Stimulated activated naive B cell treated with anti-CD40 and anti-IgM and Interleukin-4, amounts not matched to agents 10 μg/mL and 1 μg/mL and 100 μg/mL, for 72 hours (primary cell): ENCODE measurements around the gene NDC1.
A peak's percentile ranks its signal among the peaks of the same experiment; 100 is the strongest.
"Not testable (repeated sequence)": the region's sequence is repeated elsewhere in the genome, so short reads cannot be mapped to it uniquely, and the experiment has no call there.

Experiments
- ATAC-seq, 2 donors: fragments of 150-1000 bp; cut with Tn5 transposase; replicated peaks; 2 replicates each; pipeline ENCODE4 v1.10.0; 2021; ENCODE audit warnings: moderate library complexity in 1 of 2
- DNase-seq: peaks from one replicate; pipeline ENCODE4 v3.0.0; 2021
- H3K27ac Mint-ChIP-seq: one replicate; pipeline ENCODE4 v1.8.0; 2022; ENCODE audit warnings: mild to moderate bottlenecking, mixed read lengths
- H3K27me3 Mint-ChIP-seq, 2 donors: one replicate each; pipeline ENCODE4 v1.8.0; 2022; ENCODE audit warnings: mixed read lengths in 2 of 2
- H3K36me3 Mint-ChIP-seq, 2 donors: one replicate each; pipeline ENCODE4 v1.8.0; 2022; ENCODE audit warnings: mixed read lengths in 2 of 2, mild to moderate bottlenecking in 1 of 2
- H3K4me1 Mint-ChIP-seq, 2 donors: one replicate each; pipeline ENCODE4 v1.8.0; 2022; ENCODE audit warnings: mixed read lengths in 2 of 2, mild to moderate bottlenecking in 1 of 2
- H3K4me3 Mint-ChIP-seq, 2 donors: one replicate each; pipeline ENCODE4 v1.8.0; 2022; ENCODE audit warnings: mild to moderate bottlenecking in 2 of 2, mixed read lengths in 2 of 2, moderate library complexity in 1 of 2
- H3K9me3 Mint-ChIP-seq, 2 donors: one replicate each; pipeline ENCODE4 v1.8.0; 2022; ENCODE audit warnings: mixed read lengths in 2 of 2, mild to moderate bottlenecking in 1 of 2

The NDC1 gene, protein sequence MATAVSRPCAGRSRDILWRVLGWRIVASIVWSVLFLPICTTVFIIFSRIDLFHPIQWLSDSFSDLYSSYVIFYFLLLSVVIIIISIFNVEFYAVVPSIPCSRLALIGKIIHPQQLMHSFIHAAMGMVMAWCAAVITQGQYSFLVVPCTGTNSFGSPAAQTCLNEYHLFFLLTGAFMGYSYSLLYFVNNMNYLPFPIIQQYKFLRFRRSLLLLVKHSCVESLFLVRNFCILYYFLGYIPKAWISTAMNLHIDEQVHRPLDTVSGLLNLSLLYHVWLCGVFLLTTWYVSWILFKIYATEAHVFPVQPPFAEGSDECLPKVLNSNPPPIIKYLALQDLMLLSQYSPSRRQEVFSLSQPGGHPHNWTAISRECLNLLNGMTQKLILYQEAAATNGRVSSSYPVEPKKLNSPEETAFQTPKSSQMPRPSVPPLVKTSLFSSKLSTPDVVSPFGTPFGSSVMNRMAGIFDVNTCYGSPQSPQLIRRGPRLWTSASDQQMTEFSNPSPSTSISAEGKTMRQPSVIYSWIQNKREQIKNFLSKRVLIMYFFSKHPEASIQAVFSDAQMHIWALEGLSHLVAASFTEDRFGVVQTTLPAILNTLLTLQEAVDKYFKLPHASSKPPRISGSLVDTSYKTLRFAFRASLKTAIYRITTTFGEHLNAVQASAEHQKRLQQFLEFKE

DNA sequence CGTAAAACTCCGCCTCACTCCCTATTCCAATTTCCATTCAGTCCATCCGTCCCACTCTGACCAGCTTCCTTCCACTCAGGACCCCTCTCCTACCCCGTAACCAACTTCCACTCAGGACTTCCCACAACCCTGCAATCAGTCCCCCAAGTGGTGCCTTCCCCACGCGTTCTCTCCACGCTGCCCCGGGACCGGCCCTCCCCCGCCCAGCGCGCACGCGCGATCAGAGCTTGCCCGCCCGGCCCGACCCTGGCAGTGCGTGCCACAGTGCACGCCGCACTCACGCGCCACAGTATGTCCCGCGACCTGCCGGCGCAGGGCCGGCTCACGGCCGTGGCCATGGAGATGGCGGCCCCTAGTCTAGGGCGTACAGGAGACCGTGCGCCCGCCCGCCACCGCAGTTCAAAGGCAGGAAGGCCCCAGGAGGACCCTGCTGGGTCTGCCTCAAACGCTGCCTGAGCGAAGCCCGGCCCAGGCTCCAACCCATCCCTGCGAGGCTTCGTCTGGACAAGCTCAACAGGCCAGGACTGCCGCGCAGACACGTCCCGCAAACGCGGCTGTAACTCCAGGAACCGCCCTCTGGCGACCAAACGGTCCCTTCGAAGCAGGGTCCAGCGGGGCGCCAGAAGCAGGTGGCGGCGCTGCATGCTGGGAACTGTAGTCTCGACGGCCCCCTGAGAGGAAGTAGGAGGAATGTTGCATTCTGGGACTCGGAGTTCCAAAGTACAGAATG lies at the start of gene NDC1:
Gene NDC1, minus strand, starts transcription at position 373 of the 730 bp plus-strand sequence. Its CDS starts 35 bp downstream, at position 338.
- Mint-ChIP-seq H3K36me3 (peaks cover 0 to 13% of the 10 kb centered on the region in 2 donors), H3K9me3 (no peaks in the 10 kb centered on the region), H3K4me3 (peak within 1 kb of the TSS; percentile 91 to 97), H3K27ac (peak within 1 kb of the TSS; percentile 100), H3K4me1 (peaks cover 14 to 30% of the 10 kb centered on the region in 2 donors), H3K27me3 (peaks cover 0 to 4% of the 10 kb centered on the region in 2 donors)
- DNase-seq: peak; percentile 90
- ATAC-seq: peak; percentile 93 to 95

DNA sequence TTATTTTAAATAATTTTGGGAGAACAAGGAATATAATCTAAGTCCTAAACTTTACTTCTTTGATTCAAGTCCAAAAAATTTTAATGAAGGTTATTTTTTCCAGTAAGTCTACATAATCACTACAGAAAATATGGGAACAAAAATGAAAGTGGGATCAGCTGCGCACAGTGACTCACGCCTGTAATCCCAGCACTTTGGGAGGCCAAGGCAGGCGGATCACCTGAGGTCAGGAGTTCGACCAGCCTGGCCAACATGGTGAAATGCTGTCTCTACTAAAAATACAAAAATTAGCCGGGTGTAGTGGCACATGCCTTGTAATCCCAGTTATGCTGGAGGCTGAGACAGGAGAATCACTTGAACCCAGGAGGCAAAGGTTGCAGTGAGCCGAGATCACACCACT lies 45.5 kb upstream of the NDC1 start:
- H3K36me3 Mint-ChIP-seq: peaks cover 25 to 48% of the 10 kb centered on the region in 2 donors
- ATAC-seq, DNase-seq, H3K27me3 Mint-ChIP-seq, H3K4me3 Mint-ChIP-seq, H3K27ac Mint-ChIP-seq, H3K9me3 Mint-ChIP-seq, H3K4me1 Mint-ChIP-seq: not testable (repeated sequence)

DNA sequence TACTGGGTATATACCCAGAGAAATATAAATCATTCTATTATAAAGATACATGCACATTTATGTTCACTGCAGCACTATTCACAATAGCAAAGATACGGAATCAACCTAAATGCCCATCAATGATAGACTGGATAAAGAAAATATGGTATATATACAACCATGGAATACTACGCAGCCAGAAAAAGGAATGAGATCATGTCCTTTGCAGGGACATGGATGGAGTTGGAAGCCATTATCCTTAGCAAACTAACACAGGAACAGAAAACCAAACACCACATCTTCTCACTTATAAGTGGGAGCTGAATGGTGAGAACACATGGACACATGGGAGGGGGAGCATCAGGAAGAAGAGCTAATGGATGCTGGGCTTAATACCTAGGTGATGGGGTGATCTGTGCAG lies 43.8 kb upstream of the NDC1 start:
- not testable (repeated sequence) for H3K4me3 Mint-ChIP-seq, DNase-seq, H3K4me1 Mint-ChIP-seq, ATAC-seq, H3K27ac Mint-ChIP-seq, H3K27me3 Mint-ChIP-seq, H3K9me3 Mint-ChIP-seq
- H3K36me3 Mint-ChIP-seq: peaks cover 23 to 51% of the 10 kb centered on the region in 2 donors

DNA sequence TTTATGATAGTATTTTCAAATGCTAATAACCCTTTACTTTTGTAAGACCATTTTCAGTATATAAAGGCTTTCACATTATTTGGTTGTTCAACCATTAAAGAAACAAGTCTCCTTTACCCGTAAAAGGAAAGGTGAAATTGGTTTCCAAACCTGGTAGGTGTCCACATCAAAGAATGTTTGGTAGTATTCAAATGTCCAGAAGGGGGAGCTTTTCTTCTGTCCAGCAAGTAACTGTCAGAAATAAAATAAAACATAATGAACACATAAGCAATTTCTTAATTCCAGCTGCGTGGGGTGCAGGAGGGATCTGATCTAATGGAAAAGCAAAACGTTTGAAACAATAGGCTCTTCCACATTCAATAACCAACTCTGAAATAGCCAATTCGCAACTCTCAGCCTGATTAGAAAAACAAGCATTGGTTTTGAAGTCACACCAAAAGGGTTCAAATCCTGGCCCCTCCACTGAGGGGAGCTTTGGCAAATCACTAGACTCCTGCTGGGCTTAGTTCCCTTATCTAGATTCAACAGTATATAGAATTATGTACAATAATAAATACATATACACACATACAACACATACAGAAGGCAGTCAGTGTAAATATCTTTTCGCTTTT lies 40.5 kb upstream of the NDC1 start:
- no peak for DNase-seq
- Mint-ChIP-seq H3K4me1 (no peaks in the 10 kb centered on the region), H3K36me3 (peaks cover 29 to 64% of the 10 kb centered on the region in 2 donors), H3K27ac (no peak overlapping the region), H3K4me3 (no peak overlapping the region), H3K9me3 (peaks cover 0 to 4% of the 10 kb centered on the region in 2 donors), H3K27me3 (no peaks in the 10 kb centered on the region)
- ATAC-seq: no peak

DNA sequence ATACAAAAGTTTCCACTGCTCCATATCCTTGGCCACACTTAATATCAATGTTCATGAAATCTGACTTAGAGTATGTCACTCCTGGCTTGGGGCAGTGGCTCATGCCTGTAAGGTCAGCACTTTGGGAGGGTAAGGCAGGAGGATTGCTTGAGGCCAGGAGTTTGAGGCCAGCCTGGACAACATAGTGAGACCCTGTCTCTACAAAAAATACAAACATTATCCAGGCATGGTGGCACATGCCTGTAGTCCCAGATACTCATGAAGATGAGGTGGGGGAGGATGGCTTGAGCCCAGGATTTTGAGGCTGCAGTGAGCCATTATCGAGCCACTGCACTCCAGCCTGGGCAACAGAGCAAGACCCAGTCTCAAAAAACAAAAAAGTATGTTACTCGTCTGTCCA lies 37.1 kb upstream of the NDC1 start:
- not testable (repeated sequence) for H3K27ac Mint-ChIP-seq, ATAC-seq
- peaks cover 20 to 43% of the 10 kb centered on the region in 2 donors for H3K36me3 Mint-ChIP-seq

DNA sequence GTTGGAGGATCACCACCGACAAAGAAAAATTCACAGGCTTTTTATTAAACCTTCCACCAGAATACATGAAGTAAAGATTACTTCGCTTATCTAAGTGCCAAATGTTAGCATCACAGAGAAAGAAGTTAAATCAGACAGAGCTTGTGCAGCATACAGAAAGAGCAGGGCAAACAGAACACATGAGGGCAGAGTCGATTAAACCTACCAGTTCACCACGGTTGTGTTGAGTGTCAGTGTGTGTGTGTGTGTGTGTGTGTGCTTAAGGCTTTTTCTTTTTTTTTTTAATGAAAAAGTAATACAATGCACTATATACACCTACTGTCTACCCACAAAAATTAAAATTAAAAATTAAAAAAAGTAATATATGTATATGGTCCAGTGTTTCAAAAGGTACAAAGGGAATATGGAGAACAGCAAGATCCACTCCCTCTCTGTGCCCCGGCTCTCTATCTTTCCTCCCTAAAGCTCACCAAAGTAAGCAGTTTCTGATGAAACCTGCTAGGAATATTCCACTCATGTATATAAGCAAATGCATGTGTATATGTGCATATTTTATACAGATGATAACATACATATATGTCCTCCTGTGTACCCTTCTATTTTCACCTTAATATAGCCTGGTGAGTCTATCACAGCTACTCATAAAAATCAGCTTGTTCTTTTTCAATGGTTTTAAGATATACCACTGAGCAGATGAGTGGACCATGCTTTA lies 33.8 kb upstream of the NDC1 start:
- no peak for DNase-seq
- Mint-ChIP-seq H3K9me3 (no peaks in the 10 kb centered on the region), H3K36me3 (peaks cover 22 to 32% of the 10 kb centered on the region in 2 donors), H3K27me3 (no peaks in the 10 kb centered on the region), H3K4me3 (no peak overlapping the region), H3K27ac (no peak overlapping the region), H3K4me1 (peaks cover 3 to 7% of the 10 kb centered on the region in 2 donors)
- ATAC-seq: no peak

More for the DNA sequence above, 37.1 kb upstream of the NDC1 start:
- H3K27me3 Mint-ChIP-seq, H3K9me3 Mint-ChIP-seq, DNase-seq, H3K4me3 Mint-ChIP-seq, H3K4me1 Mint-ChIP-seq: not testable (repeated sequence)

DNA sequence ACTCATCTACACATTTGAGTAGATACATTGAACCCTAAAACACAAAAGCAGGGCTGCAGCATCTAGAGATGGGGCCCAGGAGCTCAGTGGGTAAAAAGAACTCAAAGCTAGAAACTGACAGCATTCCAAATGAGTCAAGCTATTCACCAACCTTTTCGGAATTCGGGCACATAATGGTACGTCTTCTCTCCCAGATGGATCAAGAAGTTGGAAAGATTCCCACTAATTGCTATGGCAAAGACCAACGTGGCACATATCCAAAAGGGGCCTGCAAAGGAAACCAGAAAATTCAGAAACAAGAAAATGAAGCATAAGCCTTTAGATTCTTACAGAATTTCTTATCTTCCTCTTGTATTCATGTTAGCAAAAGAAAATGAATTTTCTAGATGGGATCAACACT lies 33.1 kb upstream of the NDC1 start:
- H3K4me3 Mint-ChIP-seq: no peak overlapping the region
- H3K36me3 Mint-ChIP-seq: peaks cover 27% of the 10 kb centered on the region in 2 donors
- ATAC-seq: no peak
- H3K27ac Mint-ChIP-seq: no peak overlapping the region
- H3K27me3 Mint-ChIP-seq: no peaks in the 10 kb centered on the region
- H3K9me3 Mint-ChIP-seq: no peaks in the 10 kb centered on the region
- peaks cover 3 to 7% of the 10 kb centered on the region in 2 donors for H3K4me1 Mint-ChIP-seq
- DNase-seq: no peak

DNA sequence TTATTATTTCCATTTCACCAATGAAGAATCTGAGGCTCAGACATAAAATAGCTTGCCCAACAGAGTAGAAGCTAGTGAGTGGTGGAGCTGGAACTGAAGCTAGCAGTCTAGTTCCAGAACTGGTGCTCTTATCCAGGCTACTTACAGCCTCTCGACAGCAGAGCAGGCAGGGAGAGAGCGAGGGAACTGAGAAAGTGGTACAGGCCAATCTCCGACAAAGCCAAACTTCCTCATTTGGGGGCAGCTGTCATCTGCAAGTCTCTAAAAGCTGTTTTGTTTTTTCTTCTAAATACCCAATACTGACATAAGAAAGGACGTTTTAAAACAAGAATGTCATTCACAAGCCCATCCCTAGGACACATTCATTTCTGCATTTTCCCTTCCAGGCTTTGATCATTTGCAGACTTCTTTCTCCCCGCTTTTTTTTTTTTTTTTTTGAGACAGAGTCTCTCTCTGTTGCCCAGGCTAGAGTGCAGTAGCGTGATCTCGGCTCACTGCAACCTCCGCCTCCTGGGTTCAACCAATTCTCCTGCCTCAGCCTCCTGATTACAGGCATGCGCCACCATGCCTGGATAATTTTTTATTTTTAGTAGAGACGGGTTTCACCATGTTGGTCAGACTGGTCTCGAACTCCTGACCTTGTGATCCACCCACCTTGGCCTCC lies 31.5 kb upstream of the NDC1 start:
- ATAC-seq (peak; percentile 99), DNase-seq (peak; percentile 33)
- H3K4me1 Mint-ChIP-seq: peaks cover 3 to 7% of the 10 kb centered on the region in 2 donors
- no peak overlapping the region for H3K27ac Mint-ChIP-seq
- peaks cover 16 to 27% of the 10 kb centered on the region in 2 donors for H3K36me3 Mint-ChIP-seq
- peak overlapping the region in 1 of 2 donors; percentile 75 for H3K4me3 Mint-ChIP-seq
- H3K9me3 Mint-ChIP-seq: no peaks in the 10 kb centered on the region
- no peaks in the 10 kb centered on the region for H3K27me3 Mint-ChIP-seq

DNA sequence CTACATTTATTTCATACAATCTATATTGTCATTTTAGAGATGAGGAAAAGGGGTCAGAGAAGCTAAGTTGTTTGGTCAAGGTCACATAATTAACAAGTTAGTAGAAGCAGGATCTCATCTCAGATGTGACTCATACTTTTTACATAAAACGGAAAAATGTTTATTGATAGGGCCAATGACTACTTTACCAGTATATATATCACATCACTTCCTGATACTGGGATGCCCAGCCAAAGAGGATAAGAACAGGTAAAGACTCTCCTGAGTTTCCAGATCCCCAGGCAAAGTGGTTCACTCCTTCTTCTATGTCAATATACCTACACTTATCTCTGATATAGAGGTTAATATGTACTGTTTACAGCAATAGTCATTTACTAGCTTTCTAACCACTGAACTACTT lies 30.5 kb upstream of the NDC1 start:
- no peaks in the 10 kb centered on the region for H3K27me3 Mint-ChIP-seq
- H3K27ac Mint-ChIP-seq: no peak overlapping the region
- no peak for ATAC-seq
- no peak for DNase-seq
- no peak overlapping the region for H3K4me3 Mint-ChIP-seq
- no peaks in the 10 kb centered on the region for H3K9me3 Mint-ChIP-seq
- H3K36me3 Mint-ChIP-seq: peaks cover 16 to 25% of the 10 kb centered on the region in 2 donors
- H3K4me1 Mint-ChIP-seq: peaks cover 3 to 7% of the 10 kb centered on the region in 2 donors

DNA sequence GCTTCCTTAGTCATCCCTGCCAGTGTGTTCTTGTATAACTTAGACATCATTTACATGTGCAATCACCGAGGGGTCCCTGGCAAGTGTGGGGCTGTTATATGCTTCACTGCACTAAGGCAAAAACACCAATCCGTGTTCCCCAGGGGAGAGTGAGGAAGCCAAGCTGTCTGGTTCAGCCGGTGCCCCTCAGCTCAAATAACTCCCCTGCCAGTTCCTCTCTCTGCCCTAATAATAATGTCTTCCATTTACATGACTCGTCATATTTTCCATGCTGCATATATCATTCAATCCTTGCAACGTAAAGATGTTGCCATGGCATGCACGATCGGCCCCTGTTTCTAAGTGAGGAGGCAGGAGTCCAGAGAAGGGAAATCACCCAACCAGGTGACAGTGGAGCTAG lies 24.4 kb upstream of the NDC1 start:
- Mint-ChIP-seq H3K36me3 (peaks cover 14 to 20% of the 10 kb centered on the region in 2 donors), H3K9me3 (no peaks in the 10 kb centered on the region), H3K4me3 (peak overlapping the region; percentile 41 to 42), H3K4me1 (peaks cover 20 to 24% of the 10 kb centered on the region in 2 donors), H3K27ac (peak overlapping the region; percentile 89), H3K27me3 (no peaks in the 10 kb centered on the region)
- ATAC-seq: peak; percentile 87 to 89
- DNase-seq: peak; percentile 32

DNA sequence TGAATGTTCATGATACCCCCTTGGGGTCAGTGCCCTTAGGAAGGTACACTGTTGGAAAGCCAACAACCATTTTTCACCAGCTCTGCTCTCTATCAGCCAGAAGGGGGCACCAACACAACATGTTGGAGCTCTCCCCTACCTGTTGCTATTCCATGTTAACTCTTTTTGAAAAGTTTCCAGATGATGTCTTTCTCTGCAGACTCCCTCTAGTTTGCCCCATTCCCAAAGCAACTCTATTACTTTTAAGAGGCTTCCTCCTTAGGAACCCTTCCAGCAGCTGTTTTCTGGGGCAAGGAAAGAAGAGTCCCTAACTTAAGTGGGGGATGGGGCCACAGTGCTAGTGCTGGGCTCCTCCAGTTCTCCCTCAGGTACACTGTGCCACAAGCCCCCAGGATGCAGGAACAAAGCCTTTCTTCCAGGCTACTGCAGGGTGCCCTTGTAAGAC lies 22.9 kb upstream of the NDC1 start:
- H3K36me3 Mint-ChIP-seq: peaks cover 13 to 19% of the 10 kb centered on the region in 2 donors
- peaks cover 20 to 24% of the 10 kb centered on the region in 2 donors for H3K4me1 Mint-ChIP-seq
- ATAC-seq: peak; percentile 57 to 64
- peak; percentile 26 for DNase-seq
- H3K27ac Mint-ChIP-seq: peak overlapping the region; percentile 89
- no peaks in the 10 kb centered on the region for H3K27me3 Mint-ChIP-seq
- no peaks in the 10 kb centered on the region for H3K9me3 Mint-ChIP-seq
- H3K4me3 Mint-ChIP-seq: no peak overlapping the region

DNA sequence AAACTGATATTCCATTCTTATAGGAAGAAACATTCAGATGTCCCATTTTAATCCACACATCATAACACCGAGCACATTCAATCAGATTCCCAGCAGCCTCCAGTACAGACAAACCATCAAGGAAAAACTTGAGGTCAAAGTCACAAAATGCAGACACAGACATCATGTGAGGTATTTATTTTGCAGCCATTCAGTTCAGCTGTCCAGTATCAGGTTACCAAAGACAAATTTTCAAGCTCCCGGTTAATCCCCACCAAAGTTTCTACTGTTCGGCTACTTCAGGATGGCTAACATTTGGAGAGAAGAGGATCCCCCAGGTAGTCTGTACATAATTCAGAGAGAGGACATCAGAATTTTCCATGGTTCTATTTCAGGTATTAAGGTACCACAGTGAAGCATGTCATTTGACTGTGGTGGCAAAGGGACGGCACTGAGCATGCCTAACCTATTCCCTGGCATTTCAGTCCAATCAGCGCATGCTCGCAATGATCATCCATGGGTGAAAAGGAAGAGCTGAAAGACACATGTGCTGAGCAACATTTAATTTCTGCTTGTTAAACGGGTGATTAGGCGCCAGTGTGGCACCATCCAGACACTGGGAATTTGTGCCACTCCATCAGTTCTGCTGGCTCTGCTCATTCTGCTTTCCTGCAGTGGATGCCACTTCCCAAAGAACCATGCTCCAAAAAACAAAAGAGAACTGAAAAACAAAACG lies 13.6 kb upstream of the NDC1 start:
- Mint-ChIP-seq H3K36me3 (peaks cover 31 to 54% of the 10 kb centered on the region in 2 donors), H3K4me1 (no peaks in the 10 kb centered on the region), H3K27me3 (no peaks in the 10 kb centered on the region), H3K9me3 (no peaks in the 10 kb centered on the region), H3K4me3 (no peak overlapping the region), H3K27ac (no peak overlapping the region)
- DNase-seq (no peak), ATAC-seq (no peak)
